ENCODE results near the gene SLC36A3.

GRCh38 chr5:151351671-151352070, 48.1 kb upstream of the SLC36A3 start:
- no peak for TF ChIP-seq POLR2A (IDR thresholded peaks at IDR 0.05; ENCODE audit: borderline replicate concordance, extremely low read depth, insufficient read depth, insufficient read length)
- TF ChIP-seq CTCF (IDR thresholded peaks at IDR 0.05 in 2 of 3, conservative IDR thresholded peaks at IDR 0.05 in 1 of 3; ENCODE audit: borderline replicate concordance in 1 of 3, insufficient read depth in 1 of 3, low read depth in 2 of 3, low read length in 2 of 3) = no peak
- TF ChIP-seq EGR1 (IDR thresholded peaks at IDR 0.05; ENCODE audit: low read depth) = no peak
- no peak for TF ChIP-seq SP1 (IDR thresholded peaks at IDR 0.05; ENCODE audit: low read depth)
- no peak for TF ChIP-seq CEBPB (IDR thresholded peaks at IDR 0.05; ENCODE audit: low read depth)
- TF ChIP-seq REST (IDR thresholded peaks at IDR 0.05; ENCODE audit: low read depth) = no peak
- no peak for TF ChIP-seq EZH2 (IDR thresholded peaks at IDR 0.05)
- TF ChIP-seq POLR2AphosphoS5 (IDR thresholded peaks at IDR 0.05; ENCODE audit: low read depth, low read length) = no peak
- no peak for TF ChIP-seq YY1 (IDR thresholded peaks at IDR 0.05; ENCODE audit: extremely low read depth, insufficient replicate concordance, low read depth, low read length)
- no peak for TF ChIP-seq ATF3 (IDR thresholded peaks at IDR 0.05)
- no peak for TF ChIP-seq EZH2phosphoT487 (IDR thresholded peaks at IDR 0.05; ENCODE audit: borderline replicate concordance)
